K562 (cell line): ENCODE measurements around the gene ENG. TPM values are rescaled to one million over a fixed set of nuclear protein-coding genes. Genes with fewer than 3 reads are reported as not detected.
A peak's percentile ranks its signal among the peaks of the same experiment; 100 is the strongest.

ENCODE experiments used
- BRCA1 ChIP-seq, 2 experiments: fragments of 450-650 bp in 1 of 2; sonication (generic) in 1 of 2; formaldehyde crosslinking in 1 of 2; IDR thresholded peaks; 2 replicates each; pipeline versions ENCODE4 v1.5.0 to v1.6.1; 2017 to 2020; ENCODE audit warnings: mild to moderate bottlenecking in 1 of 2, missing genetic modification reagents in 1 of 2
- EZH2 ChIP-seq: IDR thresholded peaks from 2 replicates; pipeline ENCODE4 v1.6.1; 2012; ENCODE audit warnings: low read depth, mild to moderate bottlenecking, inconsistent platforms, low read length, borderline replicate concordance
- FOXA3 ChIP-seq, 2 experiments: fragments of 450-650 bp in 1 of 2; sonication (generic) in 1 of 2; formaldehyde crosslinking; IDR thresholded peaks in 1 of 2; conservative IDR thresholded peaks in 1 of 2; 2 replicates each; pipeline versions ENCODE4 v1.4.0 to v1.8.0; 2020 to 2022; ENCODE audit warnings: mild to moderate bottlenecking in 2 of 2, missing genetic modification reagents in 1 of 2
- FOXJ3 ChIP-seq: sonication (generic); formaldehyde crosslinking; IDR thresholded peaks from 2 replicates; pipeline ENCODE4 v1.4.0; 2020; ENCODE audit warnings: mild to moderate bottlenecking, missing genetic modification reagents
- HINFP ChIP-seq: fragments of 450-650 bp; conservative IDR thresholded peaks from 2 replicates; pipeline ENCODE4 v1.6.1; 2016; ENCODE audit warnings: missing genetic modification characterization, low read depth, mild to moderate bottlenecking, control low read depth, missing compliant biosample characterization
- HMG20B ChIP-seq: fragments of 250-450 bp; sonication (Bioruptor Pico); IDR thresholded peaks from 2 replicates; pipeline ENCODE4 v1.5.0; 2021; ENCODE audit warnings: mild to moderate bottlenecking
- MAZ ChIP-seq, 2 experiments: fragments of 450-650 bp in 1 of 2; sonication (generic) in 1 of 2; formaldehyde crosslinking; IDR thresholded peaks in 1 of 2; conservative IDR thresholded peaks in 1 of 2; 2 replicates each; pipeline versions ENCODE4 v1.4.0 to v1.5.0; 2020; ENCODE audit warnings: mild to moderate bottlenecking in 1 of 2, missing genetic modification reagents in 1 of 2
- PRMT5 ChIP-seq: sonication (generic); formaldehyde crosslinking; IDR thresholded peaks from 2 replicates; pipeline ENCODE4 v1.5.0; 2020; ENCODE audit warnings: missing genetic modification reagents
- PTTG1 ChIP-seq: fragments of 450-650 bp; IDR thresholded peaks from 2 replicates; pipeline ENCODE4 v1.6.1; 2016; ENCODE audit warnings: low read depth, mild to moderate bottlenecking, missing genetic modification characterization, missing compliant biosample characterization
- RFX1 ChIP-seq: fragments of 450-650 bp; IDR thresholded peaks from 2 replicates; pipeline ENCODE4 v1.6.1; 2016; ENCODE audit warnings: mild to moderate bottlenecking, moderate library complexity
- SMARCC2 ChIP-seq: fragments of 450-650 bp; IDR thresholded peaks from 2 replicates; pipeline ENCODE4 v1.6.1; 2017; ENCODE audit warnings: antibody characterized with exemption, moderate library complexity, mild to moderate bottlenecking, low read depth
- TCFL5 ChIP-seq: fragments of 250-450 bp; sonication (Bioruptor Pico); conservative IDR thresholded peaks from 2 replicates; pipeline ENCODE4 v1.6.1; 2021; ENCODE audit warnings: mild to moderate bottlenecking, moderate library complexity, matching md5 sums
- ZBTB9 ChIP-seq: fragments of 450-650 bp; formaldehyde crosslinking; IDR thresholded peaks from 2 replicates; pipeline ENCODE4 v1.4.0; 2020; ENCODE audit warnings: mild to moderate bottlenecking, moderate library complexity
- ZNF175 ChIP-seq: fragments of 200-800 bp; sonication (Bioruptor generic); IDR thresholded peaks from 2 replicates; pipeline ENCODE4 v1.6.1; 2016; ENCODE audit warnings: low read depth, mild to moderate bottlenecking, missing genetic modification characterization, missing compliant biosample characterization
- ZNF444 ChIP-seq: fragments of 250-450 bp; sonication (Bioruptor Pico); IDR thresholded peaks from 2 replicates; pipeline ENCODE4 v1.4.0; 2020; ENCODE audit warnings: mild to moderate bottlenecking, moderate library complexity
- ZNF583 ChIP-seq: fragments of 250-450 bp; sonication (Bioruptor Pico); IDR thresholded peaks from 2 replicates; pipeline ENCODE4 v1.4.0; 2020
- ZNF609 ChIP-seq: sonication (generic); formaldehyde crosslinking; IDR thresholded peaks from 2 replicates; pipeline ENCODE4 v1.8.1; 2023; ENCODE audit warnings: missing genetic modification reagents, mild to moderate bottlenecking, borderline replicate concordance
- ZNF655 ChIP-seq: fragments of 250-450 bp; sonication (Bioruptor Pico); IDR thresholded peaks from 2 replicates; pipeline ENCODE4 v1.5.0; 2021
- polyA plus RNA-seq, 8 experiments: library from polyadenylated mRNA; depleted of rRNA in 4 of 8; stranded (reverse) in 5 of 8; unstranded in 3 of 8; fragments of >200 nt; fragmentation: Nextera tagmentation in 2 of 8; fragmentation: Illumina TruSeq in 1 of 8; extraction: Ambion mirVana in 2 of 8; extraction: Trizol in 1 of 8; gene quantifications; 2 replicates each; pipeline versions ENCODE4 v1.2.1 to v1.2.3, GENCODE V29; 2011 to 2014; ENCODE audit warnings: inconsistent platforms in 1 of 8, missing spikeins in 1 of 8
- total RNA-seq, 7 experiments: library from RNA; depleted of rRNA in 6 of 7; stranded (reverse); fragments of >200 nt in 6 of 7; fragmentation: Illumina TruSeq in 2 of 7; extraction: Trizol in 2 of 7; gene quantifications; 2 replicates each; pipeline versions ENCODE4 v1.2.1 to v1.2.3, GENCODE V29; 2011 to 2021; ENCODE audit warnings: low replicate concordance in 1 of 7

ENG gene
- total and polyA plus RNA-seq, 9 of the 15 experiments (the other 6 are each of a cell fraction or from before 2014, with no cell fraction given) = 0.04 to 0.40 (median 0.14) TPM; not detected in 1

- TF ChIP-seq HINFP (tag) (no peak), ZNF175 (no peak), PTTG1 (tag) (no peak), EZH2 (no peak), ZNF583 (CRISPR knock-in tag) (no peak), FOXJ3 (CRISPR knock-in tag) (no peak), HMG20B (no peak), PRMT5 (CRISPR knock-in tag) (no peak), ZNF444 (CRISPR knock-in tag) (no peak), SMARCC2 (peak; percentile 37; the same call in 1 of the 2 replicates), RFX1 (no peak), ZNF655 (CRISPR knock-in tag) (no peak), TCFL5 (CRISPR knock-in tag) (no peak), BRCA1 (IDR thresholded peaks at IDR 0.05) (no peak), BRCA1 (CRISPR knock-in tag; IDR thresholded peaks at IDR 0.05) (no peak), ZBTB9 (CRISPR knock-in tag) (no peak), MAZ (CRISPR knock-in tag; conservative IDR thresholded peaks at IDR 0.05 in 1 of 2, IDR thresholded peaks at IDR 0.05 in 1 of 2) (peak; percentile 79 to 97; a peak in 3 of 4 replicates), ZNF609 (CRISPR knock-in tag) (no peak), FOXA3 (CRISPR knock-in tag; conservative IDR thresholded peaks at IDR 0.05 in 1 of 2, IDR thresholded peaks at IDR 0.05 in 1 of 2) (no peak)
Measured at GRCh38 chr9:127770905-127771569, 83.4 kb downstream of the ENG start (continued).
